Activated naive CD8-positive, alpha-beta T cell treated with anti-CD3 and anti-CD28 coated beads, Interleukin-2, amount 50 U/mL, for 24 hours (primary cell): Measurements from ENCODE around the gene INHBB.
A peak's percentile ranks its signal among the peaks of the same experiment; 100 is the strongest.
"Not testable (repeated sequence)": the region's sequence is repeated elsewhere in the genome, so short reads cannot be mapped to it uniquely, and the experiment has no call there.

Experiments used
- ATAC-seq: fragments of 150-1000 bp; cut with Tn5 transposase; one replicate; pipeline ENCODE4 v1.10.0; 2021
- DNase-seq: peaks from one replicate; pipeline ENCODE4 v3.0.0; 2021
- H3K27ac Mint-ChIP-seq: one replicate; pipeline ENCODE4 v1.8.0; 2021; ENCODE audit warnings: mild to moderate bottlenecking, mixed read lengths
- H3K27me3 Mint-ChIP-seq: one replicate; pipeline ENCODE4 v1.8.0; 2021; ENCODE audit warnings: mixed read lengths
- H3K36me3 Mint-ChIP-seq: one replicate; pipeline ENCODE4 v1.8.0; 2021; ENCODE audit warnings: low read depth, mixed read lengths
- H3K4me1 Mint-ChIP-seq: one replicate; pipeline ENCODE4 v1.8.0; 2021; ENCODE audit warnings: mixed read lengths
- H3K4me3 Mint-ChIP-seq: one replicate; pipeline ENCODE4 v1.8.0; 2021; ENCODE audit warnings: mild to moderate bottlenecking, moderate library complexity, mixed read lengths
- H3K9me3 Mint-ChIP-seq: one replicate; pipeline ENCODE4 v1.8.0; 2021; ENCODE audit warnings: mixed read lengths

Gene INHBB

GRCh38 chr2:120383191-120383590 lies 37.3 kb downstream of the INHBB start:
- no peaks in the 10 kb centered on the region for H3K9me3 Mint-ChIP-seq
- H3K4me3 Mint-ChIP-seq, result no peak overlapping the region
- ATAC-seq (no peak), DNase-seq (no peak)
- H3K27ac Mint-ChIP-seq, result no peak overlapping the region
- no peaks in the 10 kb centered on the region for H3K4me1 Mint-ChIP-seq
- no peaks in the 10 kb centered on the region for H3K27me3 Mint-ChIP-seq
- no peaks in the 10 kb centered on the region for H3K36me3 Mint-ChIP-seq

- Mint-ChIP-seq H3K4me3 (no peak overlapping the region), H3K4me1 (no peaks in the 10 kb centered on the region)
These were observed 37.9 kb downstream of the INHBB start for GRCh38 chr2:120383631-120384340.

GRCh38 chr2:120384486-120385354 lies 38.8 kb downstream of the INHBB start:
- Mint-ChIP-seq H3K27me3 (no peaks in the 10 kb centered on the region), H3K36me3 (no peaks in the 10 kb centered on the region), H3K4me3 (no peak overlapping the region), H3K9me3 (no peaks in the 10 kb centered on the region), H3K27ac (no peak overlapping the region), H3K4me1 (no peaks in the 10 kb centered on the region)
- ATAC-seq (peak; percentile 18), DNase-seq (no peak)

More at GRCh38 chr2:120383631-120384340, 37.9 kb downstream of the INHBB start:
- no peak for ATAC-seq
- Mint-ChIP-seq H3K36me3 (no peaks in the 10 kb centered on the region), H3K9me3 (no peaks in the 10 kb centered on the region), H3K27ac (no peak overlapping the region), H3K27me3 (no peaks in the 10 kb centered on the region)
- no peak for DNase-seq

GRCh38 chr2:120385355-120386127 lies 39.6 kb downstream of the INHBB start:
- DNase-seq, result no peak
- no peaks in the 10 kb centered on the region for H3K4me1 Mint-ChIP-seq
- no peaks in the 10 kb centered on the region for H3K27me3 Mint-ChIP-seq
- no peak overlapping the region for H3K4me3 Mint-ChIP-seq
- no peaks in the 10 kb centered on the region for H3K9me3 Mint-ChIP-seq
- ATAC-seq, result no peak
- H3K36me3 Mint-ChIP-seq, result no peaks in the 10 kb centered on the region
- no peak overlapping the region for H3K27ac Mint-ChIP-seq

GRCh38 chr2:120388222-120389035 lies 42.5 kb downstream of the INHBB start:
- H3K36me3 Mint-ChIP-seq, result no peaks in the 10 kb centered on the region
- H3K9me3 Mint-ChIP-seq, result no peaks in the 10 kb centered on the region
- H3K4me1 Mint-ChIP-seq, result no peaks in the 10 kb centered on the region
- H3K27me3 Mint-ChIP-seq, result no peaks in the 10 kb centered on the region
- H3K27ac Mint-ChIP-seq, result no peak overlapping the region
- H3K4me3 Mint-ChIP-seq, result no peak overlapping the region
- no peak for DNase-seq
- ATAC-seq, result no peak

GRCh38 chr2:120389036-120389391 lies 43.1 kb downstream of the INHBB start:
- Mint-ChIP-seq H3K4me1 (no peaks in the 10 kb centered on the region), H3K27ac (no peak overlapping the region), H3K4me3 (no peak overlapping the region), H3K9me3 (no peaks in the 10 kb centered on the region), H3K27me3 (no peaks in the 10 kb centered on the region), H3K36me3 (no peaks in the 10 kb centered on the region)
- no peak for DNase-seq
- ATAC-seq, result no peak

GRCh38 chr2:120390381-120391055 lies 44.6 kb downstream of the INHBB start:
- Mint-ChIP-seq H3K27ac (no peak overlapping the region), H3K4me1 (no peaks in the 10 kb centered on the region), H3K27me3 (no peaks in the 10 kb centered on the region), H3K36me3 (no peaks in the 10 kb centered on the region), H3K9me3 (no peaks in the 10 kb centered on the region), H3K4me3 (no peak overlapping the region)
- DNase-seq (no peak), ATAC-seq (no peak)

GRCh38 chr2:120391382-120391781 lies 45.4 kb downstream of the INHBB start:
- not testable (repeated sequence) for H3K9me3 Mint-ChIP-seq, H3K27ac Mint-ChIP-seq, H3K4me1 Mint-ChIP-seq, H3K36me3 Mint-ChIP-seq, H3K27me3 Mint-ChIP-seq, ATAC-seq, H3K4me3 Mint-ChIP-seq, DNase-seq

GRCh38 chr2:120391911-120392665 lies 46.2 kb downstream of the INHBB start:
- DNase-seq (no peak), ATAC-seq (no peak)
- Mint-ChIP-seq H3K36me3 (no peaks in the 10 kb centered on the region), H3K27ac (no peak overlapping the region), H3K4me3 (no peak overlapping the region), H3K27me3 (no peaks in the 10 kb centered on the region), H3K4me1 (no peaks in the 10 kb centered on the region), H3K9me3 (no peaks in the 10 kb centered on the region)

GRCh38 chr2:120392923-120393322 lies 47.0 kb downstream of the INHBB start:
- Mint-ChIP-seq H3K27ac (no peak overlapping the region), H3K4me1 (no peaks in the 10 kb centered on the region), H3K4me3 (no peak overlapping the region), H3K36me3 (no peaks in the 10 kb centered on the region), H3K9me3 (no peaks in the 10 kb centered on the region), H3K27me3 (peaks cover 2% of the 10 kb centered on the region)
- DNase-seq (no peak), ATAC-seq (no peak)

- H3K27ac Mint-ChIP-seq, result no peak overlapping the region
- ATAC-seq (no peak), DNase-seq (no peak)
- peaks cover 2% of the 10 kb centered on the region for H3K27me3 Mint-ChIP-seq
- no peaks in the 10 kb centered on the region for H3K9me3 Mint-ChIP-seq
- no peaks in the 10 kb centered on the region for H3K36me3 Mint-ChIP-seq
- H3K4me1 Mint-ChIP-seq, result no peaks in the 10 kb centered on the region
- H3K4me3 Mint-ChIP-seq, result no peak overlapping the region
These were observed 47.5 kb downstream of the INHBB start for GRCh38 chr2:120393456-120393855.

GRCh38 chr2:120394764-120395163 lies 48.8 kb downstream of the INHBB start:
- Mint-ChIP-seq H3K4me3 (no peak overlapping the region), H3K9me3 (no peaks in the 10 kb centered on the region), H3K27ac (no peak overlapping the region), H3K36me3 (no peaks in the 10 kb centered on the region), H3K4me1 (no peaks in the 10 kb centered on the region), H3K27me3 (peaks cover 2% of the 10 kb centered on the region)
- ATAC-seq, result no peak
- DNase-seq, result no peak
